HG02981 (cell line): ENCODE results near the gene MLXIPL.
"Not testable (repeated sequence)": the region's sequence is repeated elsewhere in the genome, so short reads cannot be mapped to it uniquely, and the experiment has no call there.

Source experiments
- ATAC-seq: cut with Tn5 transposase; IDR thresholded peaks from one replicate; pipeline ENCODE4 v1.9.1; 2021; ENCODE audit warnings: mild to moderate bottlenecking, moderate library complexity; ENCODE audit not compliant: unreplicated experiment

The MLXIPL gene

GRCh38 chr7:73556208-73557107, 67.9 kb downstream of the MLXIPL start:
- no peak for ATAC-seq

- no peak for ATAC-seq
Observed at GRCh38 chr7:73555411-73555982, 68.8 kb downstream of the MLXIPL start.

- ATAC-seq, result not testable (repeated sequence)
Observed at GRCh38 chr7:73550093-73550492, 74.2 kb downstream of the MLXIPL start.

GRCh38 chr7:73549176-73549575, 75.1 kb downstream of the MLXIPL start:
- ATAC-seq, result no peak

- no peak for ATAC-seq
Observed at GRCh38 chr7:73547841-73548240, 76.5 kb downstream of the MLXIPL start.

- ATAC-seq, result no peak
Observed at GRCh38 chr7:73544678-73545077, 79.6 kb downstream of the MLXIPL start.
